PC-3 (cell line): Measurements from ENCODE around the gene AKAP8L. TPM values are rescaled to one million over a fixed set of nuclear protein-coding genes. Genes with fewer than 3 reads are reported as not detected.

Experiments
- ATAC-seq: fragments of 200-7000 bp; cut with Tn5 transposase; 2 replicates; pipeline ENCODE4 v1.9.1; 2020; ENCODE audit warnings: mild to moderate bottlenecking, moderate library complexity
- BruUV-seq: library from RNA; stranded (reverse); fragments of 400-500 nt; replicated peaks from 2 replicates; lab custom pipeline; 2021; lab: Mats Ljungman, UMichigan
- CTCF ChIA-PET: fragments of 300-600 bp; sonication (Branson Sonifier 250); formaldehyde crosslinking; loops from one replicate; lab custom pipeline; 2022; ENCODE audit warnings: antibody characterized with exemption; lab: Charles Lee
- POLR2A ChIA-PET: fragments of 300-600 bp; sonication (Branson Sonifier 250); formaldehyde crosslinking; loops from one replicate; lab custom pipeline; 2022; ENCODE audit warnings: antibody characterized with exemption; ENCODE audit not compliant: unreplicated experiment; lab: Charles Lee
- DNase-seq: peaks from one replicate; pipeline ENCODE4 v3.0.0-alpha.2; 2015
- H2AFZ ChIP-seq: fragments of 300-600 bp; sonication (generic); 2 replicates; pipeline ENCODE4 v1.6.0; 2016; ENCODE audit warnings: antibody characterized with exemption, low read length
- H3F3A ChIP-seq: fragments of 300-600 bp; sonication (generic); one replicate; pipeline ENCODE4 v1.6.0; 2017; ENCODE audit warnings: antibody characterized with exemption, low read length, control low read depth, mild to moderate bottlenecking; ENCODE audit not compliant: unreplicated experiment
- H3K27ac ChIP-seq: fragments of 300-600 bp; sonication (generic); 2 replicates; pipeline ENCODE4 v1.5.1; 2016; ENCODE audit warnings: mild to moderate bottlenecking, low read length
- H3K27me3 ChIP-seq: fragments of 300-600 bp; sonication (generic); 2 replicates; pipeline ENCODE4 v1.6.1; 2016; ENCODE audit warnings: low read length, mixed read lengths
- H3K36me3 ChIP-seq: fragments of 300-600 bp; sonication (generic); 2 replicates; pipeline ENCODE4 v1.6.1; 2016; ENCODE audit warnings: low read depth, mixed run types, low read length, mixed read lengths
- H3K4me1 ChIP-seq: fragments of 300-600 bp; sonication (generic); 2 replicates; pipeline ENCODE4 v1.5.1; 2016; ENCODE audit warnings: low read length; ENCODE audit not compliant: insufficient read depth
- H3K4me2 ChIP-seq: fragments of 300-600 bp; sonication (generic); 2 replicates; pipeline ENCODE4 v1.6.0; 2016; ENCODE audit warnings: low read length
- H3K4me3 ChIP-seq: fragments of 300-600 bp; sonication (generic); 2 replicates; pipeline ENCODE4 v1.5.1; 2016; ENCODE audit warnings: mild to moderate bottlenecking, low read length, mixed read lengths
- H3K79me2 ChIP-seq: fragments of 300-600 bp; sonication (generic); 2 replicates; pipeline ENCODE4 v1.6.1; 2017; ENCODE audit warnings: low read length, mixed read lengths
- H3K9ac ChIP-seq: fragments of 300-600 bp; sonication (generic); 2 replicates; pipeline ENCODE4 v1.6.0; 2016; ENCODE audit warnings: mild to moderate bottlenecking, low read length
- H3K9me2 ChIP-seq: fragments of 300-600 bp; sonication (generic); replicated peaks from 2 replicates; pipeline ENCODE4 v1.6.1; 2016; ENCODE audit warnings: mixed run types, low read length, mixed read lengths
- H3K9me3 ChIP-seq: fragments of 300-600 bp; sonication (generic); 2 replicates; pipeline ENCODE4 v1.6.1; 2016; ENCODE audit warnings: low read length, mixed read lengths
- H4K20me1 ChIP-seq: fragments of 300-600 bp; sonication (generic); 2 replicates; pipeline ENCODE4 v1.6.1; 2016; ENCODE audit warnings: low read length, mixed read lengths
- EZH2 ChIP-seq: fragments of 300-600 bp; sonication (generic); IDR thresholded peaks from one replicate; pipeline ENCODE4 v1.6.1; 2017; ENCODE audit warnings: antibody characterized with exemption, mild to moderate bottlenecking, low read length; ENCODE audit not compliant: unreplicated experiment
- EZH2phosphoT487 ChIP-seq: fragments of 300-600 bp; sonication (generic); IDR thresholded peaks from 2 replicates; pipeline ENCODE4 v1.6.1; 2018; ENCODE audit warnings: mild to moderate bottlenecking, antibody characterized with exemption, low read length, borderline replicate concordance
- intact Hi-C: fragments of 100-400 bp; cut with micrococcal nuclease; formaldehyde crosslinking; loops from 2 replicates; pipeline ENCODE4 v1.9.0; 2023
- total RNA-seq: library from RNA; depleted of rRNA; stranded (reverse); fragments of >200 nt; gene quantifications from 2 replicates; pipeline ENCODE4 v1.2.3, GENCODE V29; 2014
- TF ChIP-seq, protein P1 (sequence below): fragments of 300-600 bp; sonication (generic); conservative IDR thresholded peaks from 2 replicates; pipeline ENCODE4 v1.5.1; 2017; ENCODE audit warnings: antibody characterized with exemption, low read depth, mild to moderate bottlenecking, low read length

AKAP8L gene
- total RNA-seq, 1 experiment from 2014 or later, result 97.9 TPM

DNA sequence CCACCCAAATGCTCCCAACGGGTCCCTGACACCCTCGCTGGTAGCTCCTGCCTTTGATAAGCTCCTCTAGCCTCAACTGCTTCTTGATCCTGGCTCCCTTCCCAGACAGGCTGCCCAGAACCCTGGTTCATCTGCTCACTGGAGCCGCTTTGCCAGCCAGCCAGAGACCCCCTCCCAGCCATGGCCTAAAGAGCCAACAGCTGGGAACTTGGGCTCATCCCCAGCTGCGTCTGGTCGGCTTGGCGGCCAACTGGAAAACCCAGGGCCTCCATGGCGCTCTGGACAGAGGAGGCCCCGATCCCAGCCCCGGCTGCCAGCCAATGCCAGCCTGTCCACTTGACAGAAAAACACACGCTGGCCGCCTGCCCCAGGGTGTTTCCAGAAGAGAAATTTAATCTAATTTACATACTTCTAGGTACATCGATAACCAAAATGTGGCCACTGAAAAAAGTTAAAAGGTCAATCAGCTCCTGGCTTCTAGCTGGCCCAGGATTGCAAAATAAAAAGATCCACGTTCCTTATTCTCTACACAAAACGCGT is 3.0 kb upstream of the AKAP8L start:
- TF ChIP-seq, protein P1, sequence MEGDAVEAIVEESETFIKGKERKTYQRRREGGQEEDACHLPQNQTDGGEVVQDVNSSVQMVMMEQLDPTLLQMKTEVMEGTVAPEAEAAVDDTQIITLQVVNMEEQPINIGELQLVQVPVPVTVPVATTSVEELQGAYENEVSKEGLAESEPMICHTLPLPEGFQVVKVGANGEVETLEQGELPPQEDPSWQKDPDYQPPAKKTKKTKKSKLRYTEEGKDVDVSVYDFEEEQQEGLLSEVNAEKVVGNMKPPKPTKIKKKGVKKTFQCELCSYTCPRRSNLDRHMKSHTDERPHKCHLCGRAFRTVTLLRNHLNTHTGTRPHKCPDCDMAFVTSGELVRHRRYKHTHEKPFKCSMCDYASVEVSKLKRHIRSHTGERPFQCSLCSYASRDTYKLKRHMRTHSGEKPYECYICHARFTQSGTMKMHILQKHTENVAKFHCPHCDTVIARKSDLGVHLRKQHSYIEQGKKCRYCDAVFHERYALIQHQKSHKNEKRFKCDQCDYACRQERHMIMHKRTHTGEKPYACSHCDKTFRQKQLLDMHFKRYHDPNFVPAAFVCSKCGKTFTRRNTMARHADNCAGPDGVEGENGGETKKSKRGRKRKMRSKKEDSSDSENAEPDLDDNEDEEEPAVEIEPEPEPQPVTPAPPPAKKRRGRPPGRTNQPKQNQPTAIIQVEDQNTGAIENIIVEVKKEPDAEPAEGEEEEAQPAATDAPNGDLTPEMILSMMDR, result no peak
- TF ChIP-seq EZH2 (no peak), EZH2phosphoT487 (no peak)
- H3K9ac ChIP-seq, result no peak overlapping the region
- H3K9me2 ChIP-seq, result no peaks in the 10 kb centered on the region
- H3K27ac ChIP-seq, result no peak overlapping the region
- ATAC-seq, result no peak
- peaks cover 39% of the 10 kb centered on the region for H3K36me3 ChIP-seq
- POLR2A ChIA-PET, result interaction anchor here (0.6 kb wide), 1 partner anchor 11 kb away, joined by 6 read pairs; no protein-coding TSS in a partner anchor
- DNase-seq, result no peak
- peaks cover 15% of the 10 kb centered on the region for H4K20me1 ChIP-seq
- H3K27me3 ChIP-seq, result no peaks in the 10 kb centered on the region
- intact Hi-C loops, result no loop called here
- H3K79me2 ChIP-seq, result peaks cover 20% of the 10 kb centered on the region
- CTCF ChIA-PET, result no interaction called here
- no peaks in the 10 kb centered on the region for H3K9me3 ChIP-seq
- no peak overlapping the region for H2AFZ ChIP-seq
- BruUV-seq, result no TSS peak
- peaks cover 18% of the 10 kb centered on the region for H3K4me1 ChIP-seq
- no peak overlapping the region for H3K4me2 ChIP-seq
- no peak overlapping the region for H3K4me3 ChIP-seq
- H3F3A ChIP-seq, result no peaks in the 10 kb centered on the region

- no peak for ATAC-seq
These were observed 2.4 kb upstream of the AKAP8L start for GRCh38 chr19:15421136-15421695.

More at GRCh38 chr19:15421136-15421695, 2.4 kb upstream of the AKAP8L start:
- peaks cover 20% of the 10 kb centered on the region for H4K20me1 ChIP-seq
- H2AFZ ChIP-seq, result no peak overlapping the region
- H3K4me1 ChIP-seq, result peaks cover 23% of the 10 kb centered on the region
- no peak overlapping the region for H3K4me3 ChIP-seq
- intact Hi-C loops, result no loop called here
- H3K9me3 ChIP-seq, result no peaks in the 10 kb centered on the region
- no TSS peak for BruUV-seq
- TF ChIP-seq EZH2phosphoT487 (no peak), EZH2 (no peak)
- TF ChIP-seq, protein P1, result no peak
- no peaks in the 10 kb centered on the region for H3K27me3 ChIP-seq
- no peak for DNase-seq
- POLR2A ChIA-PET, result interaction anchor here (0.6 kb wide), 1 partner anchor 11 kb away, joined by 6 read pairs; no protein-coding TSS in a partner anchor
- CTCF ChIA-PET, result no interaction called here
- H3K9me2 ChIP-seq, result no peaks in the 10 kb centered on the region
- H3K36me3 ChIP-seq, result peaks cover 39% of the 10 kb centered on the region
- H3K9ac ChIP-seq, result no peak overlapping the region
- peaks cover 25% of the 10 kb centered on the region for H3K79me2 ChIP-seq
- H3K27ac ChIP-seq, result no peak overlapping the region
- H3F3A ChIP-seq, result no peaks in the 10 kb centered on the region
- no peak overlapping the region for H3K4me2 ChIP-seq
